PFSK-1 (cell line): ENCODE results near the gene TPK1.

ENCODE experiments used
- FOXP2 ChIP-seq: optimal IDR thresholded peaks from 2 replicates; pipeline ENCODE3; 2011; ENCODE audit warnings: borderline replicate concordance, control low read depth, inconsistent platforms; ENCODE audit not compliant: insufficient read depth; ENCODE audit errors: extremely low read length, extremely low read depth
- POLR2AphosphoS5 ChIP-seq: IDR thresholded peaks from 2 replicates; pipeline ENCODE4 v1.6.1; 2012; ENCODE audit warnings: low read depth, mild to moderate bottlenecking, control low read depth, low read length, moderate library complexity
- SIN3A ChIP-seq: IDR thresholded peaks from 2 replicates; pipeline ENCODE4 v1.6.1; 2012; ENCODE audit warnings: mild to moderate bottlenecking, low read length, moderate library complexity, borderline replicate concordance; ENCODE audit not compliant: insufficient read depth
- TAF1 ChIP-seq: IDR thresholded peaks from 2 replicates; pipeline ENCODE4 v1.6.1; 2012; ENCODE audit warnings: low read length, control low read depth, borderline replicate concordance; ENCODE audit not compliant: insufficient read depth
- TF ChIP-seq, protein P1 (sequence below), 2 experiments: IDR thresholded peaks; 2 replicates each; pipeline versions ENCODE4 v1.6.1 to v1.8.0; 2011 to 2012; ENCODE audit warnings: low read depth in 2 of 2, low read length in 2 of 2, control low read depth in 1 of 2, inconsistent platforms in 1 of 2, mild to moderate bottlenecking in 1 of 2, moderate library complexity in 1 of 2; ENCODE audit not compliant: insufficient read depth in 1 of 2

DNA sequence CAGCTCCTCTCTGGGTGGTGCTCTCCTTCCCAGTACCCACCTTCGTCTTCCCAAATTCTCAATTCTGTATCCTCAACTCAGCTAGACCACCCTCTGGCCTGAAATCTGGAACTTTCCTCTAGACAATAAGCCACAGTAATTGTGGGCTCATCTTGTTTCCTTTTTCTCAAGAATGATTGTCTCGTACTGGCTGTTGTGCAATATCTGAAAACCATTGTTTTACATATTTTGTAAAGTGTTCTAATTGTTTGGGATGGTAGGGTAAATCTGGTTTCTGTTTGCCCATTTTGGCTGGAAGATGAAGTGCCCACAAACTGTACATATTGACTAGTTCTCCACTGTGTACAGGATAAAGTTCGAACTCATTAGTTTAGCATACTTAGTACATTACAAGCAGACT is 421.0 kb downstream of the TPK1 start:
- TF ChIP-seq TAF1, result no peak
- TF ChIP-seq, protein P1, sequence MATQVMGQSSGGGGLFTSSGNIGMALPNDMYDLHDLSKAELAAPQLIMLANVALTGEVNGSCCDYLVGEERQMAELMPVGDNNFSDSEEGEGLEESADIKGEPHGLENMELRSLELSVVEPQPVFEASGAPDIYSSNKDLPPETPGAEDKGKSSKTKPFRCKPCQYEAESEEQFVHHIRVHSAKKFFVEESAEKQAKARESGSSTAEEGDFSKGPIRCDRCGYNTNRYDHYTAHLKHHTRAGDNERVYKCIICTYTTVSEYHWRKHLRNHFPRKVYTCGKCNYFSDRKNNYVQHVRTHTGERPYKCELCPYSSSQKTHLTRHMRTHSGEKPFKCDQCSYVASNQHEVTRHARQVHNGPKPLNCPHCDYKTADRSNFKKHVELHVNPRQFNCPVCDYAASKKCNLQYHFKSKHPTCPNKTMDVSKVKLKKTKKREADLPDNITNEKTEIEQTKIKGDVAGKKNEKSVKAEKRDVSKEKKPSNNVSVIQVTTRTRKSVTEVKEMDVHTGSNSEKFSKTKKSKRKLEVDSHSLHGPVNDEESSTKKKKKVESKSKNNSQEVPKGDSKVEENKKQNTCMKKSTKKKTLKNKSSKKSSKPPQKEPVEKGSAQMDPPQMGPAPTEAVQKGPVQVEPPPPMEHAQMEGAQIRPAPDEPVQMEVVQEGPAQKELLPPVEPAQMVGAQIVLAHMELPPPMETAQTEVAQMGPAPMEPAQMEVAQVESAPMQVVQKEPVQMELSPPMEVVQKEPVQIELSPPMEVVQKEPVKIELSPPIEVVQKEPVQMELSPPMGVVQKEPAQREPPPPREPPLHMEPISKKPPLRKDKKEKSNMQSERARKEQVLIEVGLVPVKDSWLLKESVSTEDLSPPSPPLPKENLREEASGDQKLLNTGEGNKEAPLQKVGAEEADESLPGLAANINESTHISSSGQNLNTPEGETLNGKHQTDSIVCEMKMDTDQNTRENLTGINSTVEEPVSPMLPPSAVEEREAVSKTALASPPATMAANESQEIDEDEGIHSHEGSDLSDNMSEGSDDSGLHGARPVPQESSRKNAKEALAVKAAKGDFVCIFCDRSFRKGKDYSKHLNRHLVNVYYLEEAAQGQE (IDR thresholded peaks at IDR 0.05; ENCODE audit: insufficient read depth in 1 of 2, low read depth in 2 of 2, low read length in 2 of 2), result no peak
- TF ChIP-seq POLR2AphosphoS5, result no peak
- TF ChIP-seq SIN3A, result no peak
- no peak for TF ChIP-seq FOXP2
